HG03139 (cell line): ENCODE results near the gene SNX21.
A peak's percentile ranks its signal among the peaks of the same experiment; 100 is the strongest.

ENCODE experiments used
- ATAC-seq: cut with Tn5 transposase; IDR thresholded peaks from one replicate; pipeline ENCODE4 v1.9.1; 2021; ENCODE audit not compliant: unreplicated experiment

SNX21 gene

GRCh38 chr20:45878076-45878761, 44.6 kb downstream of the SNX21 start:
- no peak for ATAC-seq

GRCh38 chr20:45880988-45881788, 47.6 kb downstream of the SNX21 start, which contains the start of gene ZSWIM1:
Gene ZSWIM1, plus strand, starts transcription at chr20:45881227. Its CDS starts 1,366 bp downstream, at chr20:45882593.
- peak; percentile 92 for ATAC-seq

GRCh38 chr20:45882469-45883099, 49.0 kb downstream of the SNX21 start:
- ATAC-seq, result no peak

GRCh38 chr20:45883100-45883469, 49.5 kb downstream of the SNX21 start:
- no peak for ATAC-seq

GRCh38 chr20:45886590-45887345, 53.2 kb downstream of the SNX21 start:
- ATAC-seq, result no peak

- no peak for ATAC-seq
These were observed 53.7 kb downstream of the SNX21 start, which contains the start of gene SPATA25 for GRCh38 chr20:45887346-45887715. Gene SPATA25, minus strand, starts transcription at chr20:45887622. Its CDS starts 32 bp downstream, at chr20:45887590.

GRCh38 chr20:45888681-45889080, 55.1 kb downstream of the SNX21 start:
- no peak for ATAC-seq

GRCh38 chr20:45890077-45890984, 56.7 kb downstream of the SNX21 start:
- no peak for ATAC-seq

- ATAC-seq, result peak; percentile 69
These were observed 57.7 kb downstream of the SNX21 start, which contains the start of the genes CTSA and NEURL2 for GRCh38 chr20:45890985-45891983. Gene CTSA, plus strand, starts transcription at chr20:45891335. Its CDS starts 234 bp downstream, at chr20:45891569. Gene NEURL2, minus strand, starts transcription at chr20:45891208. Its CDS starts 217 bp downstream, at chr20:45890991.

- no peak for ATAC-seq
These were observed 58.6 kb downstream of the SNX21 start for GRCh38 chr20:45892049-45892825.
